HepG2 (cell line): Measurements from ENCODE around the gene MYL9. TPM values are rescaled to one million over a fixed set of nuclear protein-coding genes. Genes with fewer than 3 reads are reported as not detected.

Source experiments
- ELF1 ChIP-seq: sonication (generic); formaldehyde crosslinking; IDR thresholded peaks from 2 replicates; pipeline ENCODE4 v1.4.0; 2020; ENCODE audit warnings: missing genetic modification reagents
- FOSL1 ChIP-seq: sonication (generic); formaldehyde crosslinking; IDR thresholded peaks from 2 replicates; pipeline ENCODE4 v1.9.0; 2021; ENCODE audit warnings: missing genetic modification reagents, borderline replicate concordance
- FOXA3 ChIP-seq: IDR thresholded peaks from 2 replicates; pipeline ENCODE4 v1.6.1; 2016; ENCODE audit warnings: missing genetic modification reagents, missing compliant biosample characterization
- HBP1 ChIP-seq: IDR thresholded peaks from 2 replicates; pipeline ENCODE4 v1.6.1; 2016; ENCODE audit warnings: low read depth, control low read depth
- HES4 ChIP-seq: sonication (generic); formaldehyde crosslinking; IDR thresholded peaks from 2 replicates; pipeline ENCODE4 v1.9.0; 2021; ENCODE audit warnings: mild to moderate bottlenecking, missing genetic modification reagents, borderline replicate concordance
- JDP2 ChIP-seq: sonication (generic); formaldehyde crosslinking; IDR thresholded peaks from 2 replicates; pipeline ENCODE4 v1.8.1; 2022; ENCODE audit warnings: missing genetic modification reagents, borderline replicate concordance
- MZF1 ChIP-seq: sonication (generic); formaldehyde crosslinking; IDR thresholded peaks from 2 replicates; pipeline ENCODE4 v1.8.1; 2023; ENCODE audit warnings: mild to moderate bottlenecking, missing genetic modification reagents, borderline replicate concordance
- NFKBIZ ChIP-seq: IDR thresholded peaks from 2 replicates; pipeline ENCODE4 v1.6.1; 2018; ENCODE audit warnings: missing genetic modification reagents, missing compliant biosample characterization
- RBAK ChIP-seq: sonication (generic); formaldehyde crosslinking; IDR thresholded peaks from 2 replicates; pipeline ENCODE4 v1.5.1; 2020; ENCODE audit warnings: mild to moderate bottlenecking, missing genetic modification reagents
- SATB2 ChIP-seq: sonication (generic); formaldehyde crosslinking; IDR thresholded peaks from 2 replicates; pipeline ENCODE4 v1.5.0; 2020; ENCODE audit warnings: missing genetic modification reagents
- SIN3A ChIP-seq: IDR thresholded peaks from 2 replicates; pipeline ENCODE4 v1.6.1; 2011; ENCODE audit warnings: low read depth, mild to moderate bottlenecking, control low read depth, low read length, borderline replicate concordance
- SMAD3 ChIP-seq: sonication (generic); formaldehyde crosslinking; IDR thresholded peaks from 2 replicates; pipeline ENCODE4 v1.4.0; 2020; ENCODE audit warnings: missing genetic modification reagents
- STAT5B ChIP-seq: sonication (generic); formaldehyde crosslinking; IDR thresholded peaks from 2 replicates; pipeline ENCODE4 v1.4.0; 2020; ENCODE audit warnings: missing genetic modification reagents
- TAF1 ChIP-seq: sonication (generic); formaldehyde crosslinking; IDR thresholded peaks from 2 replicates; pipeline ENCODE4 v1.4.0; 2020; ENCODE audit warnings: missing genetic modification reagents
- TCF12 ChIP-seq, 2 experiments: fragments of 450-650 bp in 1 of 2; sonication (generic) in 1 of 2; formaldehyde crosslinking in 1 of 2; IDR thresholded peaks; 2 replicates each; pipeline versions ENCODE4 v1.6.1 to v1.8.0; 2017 to 2022; ENCODE audit warnings: antibody characterized with exemption in 1 of 2, mild to moderate bottlenecking in 1 of 2, missing genetic modification reagents in 1 of 2, moderate library complexity in 1 of 2
- THYN1 ChIP-seq: sonication (generic); formaldehyde crosslinking; IDR thresholded peaks from 2 replicates; pipeline ENCODE4 v1.8.1; 2023; ENCODE audit warnings: low read depth, mild to moderate bottlenecking, moderate library complexity, missing genetic modification reagents, borderline replicate concordance
- TRIM24 ChIP-seq: sonication (generic); formaldehyde crosslinking; IDR thresholded peaks from 2 replicates; pipeline ENCODE4 v1.8.0; 2022; ENCODE audit warnings: mild to moderate bottlenecking, missing genetic modification reagents
- ZBTB20 ChIP-seq: sonication (generic); formaldehyde crosslinking; IDR thresholded peaks from 2 replicates; pipeline ENCODE4 v1.8.1; 2023; ENCODE audit warnings: missing genetic modification reagents, low read depth, mild to moderate bottlenecking, borderline replicate concordance
- ZBTB3 ChIP-seq: sonication (generic); formaldehyde crosslinking; IDR thresholded peaks from 2 replicates; pipeline ENCODE4 v1.4.0; 2020; ENCODE audit warnings: low read depth, mild to moderate bottlenecking, moderate library complexity, missing genetic modification reagents, borderline replicate concordance
- ZKSCAN5 ChIP-seq: sonication (generic); formaldehyde crosslinking; IDR thresholded peaks from 2 replicates; pipeline ENCODE4 v1.5.1; 2020; ENCODE audit warnings: mild to moderate bottlenecking, missing genetic modification reagents
- ZNF296 ChIP-seq: sonication (generic); formaldehyde crosslinking; conservative IDR thresholded peaks from 2 replicates; pipeline ENCODE4 v1.5.0; 2020; ENCODE audit warnings: mild to moderate bottlenecking, missing genetic modification reagents
- ZNF326 ChIP-seq: sonication (generic); formaldehyde crosslinking; IDR thresholded peaks from 2 replicates; pipeline ENCODE4 v1.4.0; 2020; ENCODE audit warnings: missing genetic modification reagents, borderline replicate concordance
- ZNF34 ChIP-seq: sonication (generic); formaldehyde crosslinking; IDR thresholded peaks from 2 replicates; pipeline ENCODE4 v1.4.0; 2020; ENCODE audit warnings: mild to moderate bottlenecking, missing genetic modification reagents, borderline replicate concordance
- ZNF441 ChIP-seq: sonication (generic); formaldehyde crosslinking; IDR thresholded peaks from 2 replicates; pipeline ENCODE4 v1.7.0; 2021; ENCODE audit warnings: missing genetic modification reagents, borderline replicate concordance
- ZNF567 ChIP-seq: sonication (generic); formaldehyde crosslinking; IDR thresholded peaks from 2 replicates; pipeline ENCODE4 v1.8.1; 2023; ENCODE audit warnings: mild to moderate bottlenecking, missing genetic modification reagents, borderline replicate concordance
- ZNF709 ChIP-seq: sonication (generic); formaldehyde crosslinking; IDR thresholded peaks from 2 replicates; pipeline ENCODE4 v1.5.0; 2020; ENCODE audit warnings: mild to moderate bottlenecking, missing genetic modification reagents
- ZNF776 ChIP-seq: sonication (generic); formaldehyde crosslinking; IDR thresholded peaks from 2 replicates; pipeline ENCODE4 v1.4.0; 2020; ENCODE audit warnings: mild to moderate bottlenecking, missing genetic modification reagents
- ZNF800 ChIP-seq: sonication (generic); formaldehyde crosslinking; IDR thresholded peaks from 2 replicates; pipeline ENCODE4 v1.4.0; 2020; ENCODE audit warnings: missing genetic modification reagents
- polyA plus RNA-seq, 8 experiments: library from polyadenylated mRNA; depleted of rRNA in 3 of 8; stranded (reverse) in 7 of 8; unstranded in 1 of 8; fragments of >200 nt; fragmentation: Illumina TruSeq in 4 of 8; extraction: Trizol in 4 of 8; gene quantifications; 2 replicates each; pipeline versions ENCODE4 v1.2.1 to v1.2.3, GENCODE V29; 2011 to 2016; ENCODE audit warnings: low read depth in 4 of 8, missing spikeins in 1 of 8, mixed read lengths in 1 of 8; ENCODE audit not compliant: insufficient read depth in 1 of 8
- total RNA-seq, 5 experiments: library from RNA; depleted of rRNA; stranded (reverse); fragments of >200 nt; fragmentation: Illumina TruSeq; extraction: Trizol; gene quantifications; 2 replicates each; pipeline ENCODE4 v1.2.3, GENCODE V29; 2016; ENCODE audit warnings: low read depth in 1 of 5

Gene MYL9
- total and polyA plus RNA-seq, 2 of the 13 experiments (the other 11 are each of a cell fraction or from before 2014, with no cell fraction given), result 0.87 to 2.2 TPM

GRCh38 chr20:36574366-36575135 lies 33.2 kb downstream of the MYL9 start (continued):
- peak; percentile 73; the same call in 1 of the 2 replicates for TF ChIP-seq HES4 (CRISPR knock-in tag)
- peak; percentile 82; the same call in 1 of the 2 replicates for TF ChIP-seq SIN3A
- no peak for TF ChIP-seq ZNF34 (CRISPR knock-in tag)
- TF ChIP-seq ZNF326 (CRISPR knock-in tag), result no peak
- peak; percentile 63; the same call in 1 of the 2 replicates for TF ChIP-seq ZNF800
- no peak for TF ChIP-seq ZNF709 (CRISPR knock-in tag)
- no peak; the same call in 1 of the 2 replicates for TF ChIP-seq ELF1
- TF ChIP-seq STAT5B (CRISPR knock-in tag), result no peak
- TF ChIP-seq ZKSCAN5, result no peak
- TF ChIP-seq FOSL1 (CRISPR knock-in tag), result no peak
- TF ChIP-seq ZNF296 (CRISPR knock-in tag), result no peak; the same call in 1 of the 2 replicates
- no peak for TF ChIP-seq HBP1
- TF ChIP-seq ZNF776 (CRISPR knock-in tag), result peak; percentile 94; the same call in 1 of the 2 replicates
- no peak for TF ChIP-seq MZF1
- peak; percentile 41; the same call in 1 of the 2 replicates for TF ChIP-seq FOXA3
- TF ChIP-seq ZNF567, result no peak; the same call in 1 of the 2 replicates
- no peak for TF ChIP-seq TRIM24
- TF ChIP-seq JDP2 (CRISPR knock-in tag), result peak; percentile 21; the same call in 1 of the 2 replicates
- no peak; the same call in 1 of the 2 replicates for TF ChIP-seq TAF1 (CRISPR knock-in tag)
- TF ChIP-seq NFKBIZ (CRISPR knock-in tag), result no peak; the same call in 1 of the 2 replicates
- TF ChIP-seq ZNF441 (CRISPR knock-in tag), result peak; percentile 87
- TF ChIP-seq SATB2 (CRISPR knock-in tag), result peak; percentile 45; the same call in 1 of the 2 replicates
- TF ChIP-seq ZBTB20 (CRISPR knock-in tag), result peak; percentile 4; the same call in 1 of the 2 replicates
- TF ChIP-seq THYN1 (CRISPR knock-in tag), result no peak
- TF ChIP-seq SMAD3, result 0 out of 2 replicates have a peak, but pooled peaks have one; percentile 10
- TF ChIP-seq RBAK (CRISPR knock-in tag), result no peak
- TF ChIP-seq TCF12 (IDR thresholded peaks at IDR 0.05), result no peak
- peak; percentile 89; the same call in 1 of the 2 replicates for TF ChIP-seq TCF12 (CRISPR knock-in tag; IDR thresholded peaks at IDR 0.05)
- TF ChIP-seq ZBTB3 (CRISPR knock-in tag), result no peak
